ENCODE results near the gene STXBP4. TPM values are rescaled to one million over a fixed set of nuclear protein-coding genes. Genes with fewer than 3 reads are reported as not detected.
"Not testable (repeated sequence)": the region's sequence is repeated elsewhere in the genome, so short reads cannot be mapped to it uniquely, and the experiment has no call there.

STXBP4 gene
- polyA plus RNA-seq, 4 donors = 13.8 to 20.6 (median 18.8) TPM

GRCh38 chr17:55038291-55038690 is 69.7 kb downstream of the STXBP4 start:
- no peak for DNase-seq (ENCODE audit: low read depth in 4 of 4, low spot score in 2 of 4)

- peak; percentile 15 to 38 (median 34) for DNase-seq (ENCODE audit: low read depth in 4 of 4, low spot score in 2 of 4)
Observed at GRCh38 chr17:55040611-55041010, 72.0 kb downstream of the STXBP4 start.

GRCh38 chr17:55053855-55054254 is 85.3 kb downstream of the STXBP4 start:
- no peak for DNase-seq (ENCODE audit: low read depth in 4 of 4, low spot score in 2 of 4)

GRCh38 chr17:55054429-55054828 is 85.9 kb downstream of the STXBP4 start:
- no peak for DNase-seq (ENCODE audit: low read depth in 4 of 4, low spot score in 2 of 4)

- DNase-seq (ENCODE audit: low read depth in 4 of 4, low spot score in 2 of 4) = no peak
Observed at GRCh38 chr17:55056526-55056925, 88.0 kb downstream of the STXBP4 start.

- DNase-seq (ENCODE audit: low read depth in 4 of 4, low spot score in 2 of 4) = no peak
Observed at GRCh38 chr17:55057184-55057583, 88.6 kb downstream of the STXBP4 start.

GRCh38 chr17:55059724-55060123 is 91.2 kb downstream of the STXBP4 start:
- no peak for DNase-seq (ENCODE audit: low read depth in 4 of 4, low spot score in 2 of 4)

GRCh38 chr17:55062921-55063320 is 94.4 kb downstream of the STXBP4 start:
- DNase-seq (ENCODE audit: low read depth in 4 of 4, low spot score in 2 of 4) = no peak

GRCh38 chr17:55063885-55064874 is 95.6 kb downstream of the STXBP4 start:
- no peak for DNase-seq (ENCODE audit: low read depth in 4 of 4, low spot score in 2 of 4)

GRCh38 chr17:55067697-55068439 is 99.3 kb downstream of the STXBP4 start:
- DNase-seq (ENCODE audit: low read depth in 4 of 4, low spot score in 2 of 4) = no peak

- no peak for DNase-seq (ENCODE audit: low read depth in 4 of 4, low spot score in 2 of 4)
Observed at GRCh38 chr17:55068862-55069811, 100.6 kb downstream of the STXBP4 start.

- no peak for DNase-seq (ENCODE audit: low read depth in 4 of 4, low spot score in 2 of 4)
Observed at GRCh38 chr17:55069983-55070529, 101.5 kb downstream of the STXBP4 start.

- DNase-seq (ENCODE audit: low read depth in 4 of 4, low spot score in 2 of 4) = no peak
Observed at GRCh38 chr17:55072898-55073297, 104.3 kb downstream of the STXBP4 start.

GRCh38 chr17:55073467-55073866 is 104.9 kb downstream of the STXBP4 start:
- not testable (repeated sequence) for DNase-seq (ENCODE audit: low read depth in 4 of 4, low spot score in 2 of 4)

GRCh38 chr17:55081559-55081958 is 113.0 kb downstream of the STXBP4 start:
- no peak for DNase-seq (ENCODE audit: low read depth in 4 of 4, low spot score in 2 of 4)

GRCh38 chr17:55086635-55087058 is 118.1 kb downstream of the STXBP4 start:
- no peak for DNase-seq (ENCODE audit: low read depth in 4 of 4, low spot score in 2 of 4)

GRCh38 chr17:55089256-55089655 is 120.7 kb downstream of the STXBP4 start:
- DNase-seq (ENCODE audit: low read depth in 4 of 4, low spot score in 2 of 4) = no peak

GRCh38 chr17:55090079-55090492 is 121.5 kb downstream of the STXBP4 start:
- no peak for DNase-seq (ENCODE audit: low read depth in 4 of 4, low spot score in 2 of 4)

GRCh38 chr17:55093353-55093752 is 124.8 kb downstream of the STXBP4 start:
- DNase-seq (ENCODE audit: low read depth in 4 of 4, low spot score in 2 of 4) = no peak

GRCh38 chr17:55098765-55099164 is 130.2 kb downstream of the STXBP4 start:
- no peak for DNase-seq (ENCODE audit: low read depth in 4 of 4, low spot score in 2 of 4)

All from left renal cortex interstitium (tissue), 4 donors.